HepG2 (cell line): ENCODE data around the gene TRIM27. TPM values are rescaled to one million over a fixed set of nuclear protein-coding genes. Genes with fewer than 3 reads are reported as not detected.

Experiments
- ATF1 ChIP-seq: IDR thresholded peaks from 2 replicates; pipeline ENCODE4 v1.6.1; 2016; ENCODE audit warnings: mild to moderate bottlenecking, control low read depth
- CCDC6 ChIP-seq: sonication (generic); formaldehyde crosslinking; IDR thresholded peaks from 2 replicates; pipeline ENCODE4 v1.8.1; 2022; ENCODE audit warnings: mild to moderate bottlenecking, missing genetic modification reagents, moderate library complexity
- ESRRA ChIP-seq: sonication (generic); formaldehyde crosslinking; IDR thresholded peaks from 2 replicates; pipeline ENCODE4 v1.5.1; 2020; ENCODE audit warnings: mild to moderate bottlenecking, low read depth, missing genetic modification reagents
- GABPA ChIP-seq, 2 experiments: IDR thresholded peaks; 2 replicates each; pipeline ENCODE4 v1.6.1; 2011 to 2016; ENCODE audit warnings: low read depth in 2 of 2, low read length in 1 of 2, missing biosample characterization in 1 of 2, missing genetic modification characterization in 1 of 2
- GABPB1 ChIP-seq: IDR thresholded peaks from 2 replicates; pipeline ENCODE4 v1.6.1; 2016; ENCODE audit warnings: mild to moderate bottlenecking, missing genetic modification reagents, moderate library complexity, missing compliant biosample characterization
- HIVEP1 ChIP-seq: sonication (generic); formaldehyde crosslinking; IDR thresholded peaks from 2 replicates; pipeline ENCODE4 v1.4.0; 2020; ENCODE audit warnings: mild to moderate bottlenecking, missing genetic modification reagents
- HOXA3 ChIP-seq: sonication (generic); formaldehyde crosslinking; IDR thresholded peaks from 2 replicates; pipeline ENCODE4 v1.5.0; 2020; ENCODE audit warnings: missing genetic modification reagents
- KDM1A ChIP-seq: IDR thresholded peaks from 2 replicates; pipeline ENCODE4 v1.6.1; 2016; ENCODE audit warnings: missing compliant biosample characterization
- MBD4 ChIP-seq: IDR thresholded peaks from 2 replicates; pipeline ENCODE4 v1.6.1; 2012; ENCODE audit warnings: low read length, inconsistent platforms, borderline replicate concordance
- MED8 ChIP-seq: sonication (generic); formaldehyde crosslinking; IDR thresholded peaks from 2 replicates; pipeline ENCODE4 v1.8.1; 2023; ENCODE audit warnings: mild to moderate bottlenecking, missing genetic modification reagents; ENCODE audit not compliant: insufficient replicate concordance
- ONECUT2 ChIP-seq: sonication (generic); formaldehyde crosslinking; IDR thresholded peaks from 2 replicates; pipeline ENCODE4 v1.4.0; 2020; ENCODE audit warnings: missing genetic modification reagents
- SETDB1 ChIP-seq: sonication (generic); formaldehyde crosslinking; IDR thresholded peaks from 2 replicates; pipeline ENCODE4 v1.5.1; 2020; ENCODE audit warnings: missing genetic modification reagents, mild to moderate bottlenecking, borderline replicate concordance
- SMC3 ChIP-seq: IDR thresholded peaks from 2 replicates; pipeline ENCODE4 v1.6.1; 2011; ENCODE audit warnings: low read length, improper control_type of control experiment
- SOX6 ChIP-seq, 2 experiments: fragments of 450-650 bp in 1 of 2; sonication (generic) in 1 of 2; formaldehyde crosslinking in 1 of 2; IDR thresholded peaks; 2 replicates each; pipeline versions ENCODE4 v1.4.0 to v1.6.1; 2017 to 2020; ENCODE audit warnings: antibody characterized with exemption in 1 of 2, mild to moderate bottlenecking in 1 of 2, missing genetic modification reagents in 1 of 2
- ZKSCAN8 ChIP-seq: IDR thresholded peaks from 2 replicates; pipeline ENCODE4 v1.6.1; 2016; ENCODE audit warnings: borderline replicate concordance, missing genetic modification reagents, missing compliant biosample characterization
- ZMAT3 ChIP-seq: sonication (generic); formaldehyde crosslinking; conservative IDR thresholded peaks from 2 replicates; pipeline ENCODE4 v1.7.0; 2021; ENCODE audit warnings: missing genetic modification reagents
- ZNF121 ChIP-seq: sonication (generic); formaldehyde crosslinking; IDR thresholded peaks from 2 replicates; pipeline ENCODE4 v1.5.0; 2020; ENCODE audit warnings: mild to moderate bottlenecking, missing genetic modification reagents
- ZNF331 ChIP-seq: sonication (generic); formaldehyde crosslinking; IDR thresholded peaks from 2 replicates; pipeline ENCODE4 v1.4.0; 2020; ENCODE audit warnings: missing genetic modification reagents
- ZNF597 ChIP-seq: sonication (generic); formaldehyde crosslinking; IDR thresholded peaks from 2 replicates; pipeline ENCODE4 v1.5.0; 2020; ENCODE audit warnings: missing genetic modification reagents
- ZNF720 ChIP-seq: sonication (generic); formaldehyde crosslinking; IDR thresholded peaks from 2 replicates; pipeline ENCODE4 v1.4.0; 2020; ENCODE audit warnings: missing genetic modification reagents
- ZNF75D ChIP-seq: sonication (generic); formaldehyde crosslinking; IDR thresholded peaks from 2 replicates; pipeline ENCODE4 v1.8.1; 2023; ENCODE audit warnings: missing genetic modification reagents, mild to moderate bottlenecking, borderline replicate concordance
- polyA plus RNA-seq, 8 experiments: library from polyadenylated mRNA; depleted of rRNA in 3 of 8; stranded (reverse) in 7 of 8; unstranded in 1 of 8; fragments of >200 nt; fragmentation: Illumina TruSeq in 4 of 8; extraction: Trizol in 4 of 8; gene quantifications; 2 replicates each; pipeline versions ENCODE4 v1.2.1 to v1.2.3, GENCODE V29; 2011 to 2016; ENCODE audit warnings: low read depth in 4 of 8, missing spikeins in 1 of 8, mixed read lengths in 1 of 8; ENCODE audit not compliant: insufficient read depth in 1 of 8
- total RNA-seq, 5 experiments: library from RNA; depleted of rRNA; stranded (reverse); fragments of >200 nt; fragmentation: Illumina TruSeq; extraction: Trizol; gene quantifications; 2 replicates each; pipeline ENCODE4 v1.2.3, GENCODE V29; 2016; ENCODE audit warnings: low read depth in 1 of 5
- TF ChIP-seq, protein P1 (sequence below): sonication (generic); formaldehyde crosslinking; IDR thresholded peaks from 2 replicates; pipeline ENCODE4 v1.8.1; 2023; ENCODE audit warnings: mild to moderate bottlenecking, missing genetic modification reagents, borderline replicate concordance
- TF ChIP-seq, protein P2 (sequence below): fragments of 450-650 bp; IDR thresholded peaks from 2 replicates; pipeline ENCODE4 v1.6.1; 2016
- TF ChIP-seq, protein P3 (sequence below): sonication (generic); formaldehyde crosslinking; IDR thresholded peaks from 2 replicates; pipeline ENCODE4 v1.5.1; 2020; ENCODE audit warnings: missing genetic modification reagents, mild to moderate bottlenecking, borderline replicate concordance
- TF ChIP-seq, protein P4 (sequence below): sonication (generic); formaldehyde crosslinking; IDR thresholded peaks from 2 replicates; pipeline ENCODE4 v1.9.0; 2022; ENCODE audit warnings: missing genetic modification reagents, mild to moderate bottlenecking, borderline replicate concordance

The TRIM27 gene
- total and polyA plus RNA-seq, 2 of the 13 experiments (the other 11 are each of a cell fraction or from before 2014, with no cell fraction given): 88.6 to 112 TPM

DNA sequence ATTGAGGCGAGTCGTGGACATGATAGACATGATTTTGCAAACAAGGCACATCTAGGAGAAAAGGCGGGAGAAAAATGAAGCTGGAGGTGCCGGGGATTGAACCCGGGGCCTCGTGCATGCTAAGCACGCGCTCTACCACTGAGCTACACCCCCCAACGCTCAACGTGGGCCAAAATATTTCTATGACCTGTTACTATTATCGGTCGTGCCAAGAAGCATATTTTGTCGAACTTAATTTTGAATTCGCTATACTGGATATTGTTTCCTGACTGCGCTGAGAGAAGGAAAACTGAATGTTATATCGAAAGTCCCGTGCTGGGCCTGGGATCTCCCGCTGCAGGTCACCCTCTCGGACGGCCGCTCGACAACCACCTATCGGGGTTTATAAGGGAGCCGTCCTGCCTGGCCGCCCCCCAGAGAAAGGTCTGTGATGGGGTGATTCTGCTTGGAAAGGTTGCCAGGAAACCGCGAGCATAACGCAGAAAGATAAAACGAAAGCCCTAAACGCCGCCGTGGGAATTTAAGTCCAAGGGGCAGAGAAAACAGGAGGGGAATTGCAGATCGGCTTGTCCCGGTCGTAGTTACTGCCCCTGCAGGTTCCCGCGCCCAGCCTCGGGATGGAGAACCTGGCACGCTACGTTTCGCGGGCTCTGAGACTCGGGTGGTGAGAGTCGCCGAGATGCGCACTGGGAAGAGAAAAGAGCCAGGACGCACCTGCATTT, 60.0 kb downstream of the TRIM27 start (continued):
- TF ChIP-seq HIVEP1 (CRISPR knock-in tag): peak; percentile 29; the same call in 1 of the 2 replicates
- TF ChIP-seq, protein P1, sequence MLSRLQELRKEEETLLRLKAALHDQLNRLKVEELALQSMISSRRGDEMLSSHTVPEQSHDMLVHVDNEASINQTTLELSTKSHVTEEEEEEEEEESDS: peak; percentile 73; the same call in 1 of the 2 replicates
- TF ChIP-seq MBD4: no peak
- TF ChIP-seq MED8 (CRISPR knock-in tag): peak; percentile 74
- peak; percentile 36; the same call in 1 of the 2 replicates for TF ChIP-seq ZNF121 (CRISPR knock-in tag)
- TF ChIP-seq ZNF75D (CRISPR knock-in tag): peak; percentile 77; the same call in 1 of the 2 replicates
- TF ChIP-seq ATF1 (CRISPR knock-in tag): 0 out of 2 replicates have a peak, but pooled peaks have one; percentile 12
- TF ChIP-seq ZNF597 (CRISPR knock-in tag): no peak; the same call in 1 of the 2 replicates
- TF ChIP-seq ZNF720 (CRISPR knock-in tag): peak; percentile 37; the same call in 1 of the 2 replicates
- TF ChIP-seq, protein P2, sequence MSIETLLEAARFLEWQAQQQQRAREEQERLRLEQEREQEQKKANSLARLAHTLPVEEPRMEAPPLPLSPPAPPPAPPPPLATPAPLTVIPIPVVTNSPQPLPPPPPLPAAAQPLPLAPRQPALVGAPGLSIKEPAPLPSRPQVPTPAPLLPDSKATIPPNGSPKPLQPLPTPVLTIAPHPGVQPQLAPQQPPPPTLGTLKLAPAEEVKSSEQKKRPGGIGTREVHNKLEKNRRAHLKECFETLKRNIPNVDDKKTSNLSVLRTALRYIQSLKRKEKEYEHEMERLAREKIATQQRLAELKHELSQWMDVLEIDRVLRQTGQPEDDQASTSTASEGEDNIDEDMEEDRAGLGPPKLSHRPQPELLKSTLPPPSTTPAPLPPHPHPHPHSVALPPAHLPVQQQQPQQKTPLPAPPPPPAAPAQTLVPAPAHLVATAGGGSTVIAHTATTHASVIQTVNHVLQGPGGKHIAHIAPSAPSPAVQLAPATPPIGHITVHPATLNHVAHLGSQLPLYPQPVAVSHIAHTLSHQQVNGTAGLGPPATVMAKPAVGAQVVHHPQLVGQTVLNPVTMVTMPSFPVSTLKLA: no peak
- TF ChIP-seq SMC3: no peak
- TF ChIP-seq, protein P3, sequence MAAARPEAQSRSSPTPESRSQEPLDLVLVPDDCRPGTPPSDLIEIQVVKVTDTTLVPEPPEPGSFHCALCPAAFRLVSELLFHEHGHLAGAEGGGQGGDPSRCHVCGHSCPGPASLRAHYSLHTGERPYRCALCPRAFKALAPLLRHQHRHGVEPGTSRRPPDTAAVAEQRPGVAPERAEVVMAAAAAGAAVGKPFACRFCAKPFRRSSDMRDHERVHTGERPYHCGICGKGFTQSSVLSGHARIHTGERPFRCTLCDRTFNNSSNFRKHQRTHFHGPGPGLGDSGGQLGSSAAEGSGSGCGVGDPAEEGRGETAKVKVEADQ (CRISPR knock-in tag): no peak
- TF ChIP-seq ZNF331: peak; percentile 88
- peak; percentile 49; the same call in 1 of the 2 replicates for TF ChIP-seq HOXA3
- TF ChIP-seq ONECUT2 (CRISPR knock-in tag): no peak; the same call in 1 of the 2 replicates
- TF ChIP-seq SOX6 (IDR thresholded peaks at IDR 0.05): no peak
- peak; percentile 48 for TF ChIP-seq SOX6 (CRISPR knock-in tag; IDR thresholded peaks at IDR 0.05)
- TF ChIP-seq SETDB1: 0 out of 2 replicates have a peak, but pooled peaks have one; percentile 38
- peak; percentile 76; the same call in 1 of the 2 replicates for TF ChIP-seq CCDC6
- no peak for TF ChIP-seq ZKSCAN8
- TF ChIP-seq KDM1A (CRISPR knock-in tag): no peak
- TF ChIP-seq, protein P4, sequence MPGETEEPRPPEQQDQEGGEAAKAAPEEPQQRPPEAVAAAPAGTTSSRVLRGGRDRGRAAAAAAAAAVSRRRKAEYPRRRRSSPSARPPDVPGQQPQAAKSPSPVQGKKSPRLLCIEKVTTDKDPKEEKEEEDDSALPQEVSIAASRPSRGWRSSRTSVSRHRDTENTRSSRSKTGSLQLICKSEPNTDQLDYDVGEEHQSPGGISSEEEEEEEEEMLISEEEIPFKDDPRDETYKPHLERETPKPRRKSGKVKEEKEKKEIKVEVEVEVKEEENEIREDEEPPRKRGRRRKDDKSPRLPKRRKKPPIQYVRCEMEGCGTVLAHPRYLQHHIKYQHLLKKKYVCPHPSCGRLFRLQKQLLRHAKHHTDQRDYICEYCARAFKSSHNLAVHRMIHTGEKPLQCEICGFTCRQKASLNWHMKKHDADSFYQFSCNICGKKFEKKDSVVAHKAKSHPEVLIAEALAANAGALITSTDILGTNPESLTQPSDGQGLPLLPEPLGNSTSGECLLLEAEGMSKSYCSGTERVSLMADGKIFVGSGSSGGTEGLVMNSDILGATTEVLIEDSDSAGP (CRISPR knock-in tag): peak; percentile 79
- TF ChIP-seq ESRRA: no peak
- TF ChIP-seq ZMAT3 (CRISPR knock-in tag): 0 out of 2 replicates have a peak, but pooled peaks have one; percentile 54
- TF ChIP-seq GABPB1 (CRISPR knock-in tag): peak; percentile 33
- TF ChIP-seq GABPA (IDR thresholded peaks at IDR 0.05; ENCODE audit: low read depth, low read length): no peak
- peak; percentile 35 for TF ChIP-seq GABPA (CRISPR knock-in tag; IDR thresholded peaks at IDR 0.05; ENCODE audit: low read depth)
